Mesangial cell (primary cell): ENCODE data around the gene IFNL2. TPM values are rescaled to one million over a fixed set of nuclear protein-coding genes. Genes with fewer than 3 reads are reported as not detected.

Experiments used
- total RNA-seq: library from RNA; depleted of rRNA; stranded (reverse); fragments of >200 nt; gene quantifications from 2 replicates; pipeline ENCODE4 v1.2.3, GENCODE V29; 2015

IFNL2 gene
- not detected in 2 replicates for total RNA-seq

DNA sequence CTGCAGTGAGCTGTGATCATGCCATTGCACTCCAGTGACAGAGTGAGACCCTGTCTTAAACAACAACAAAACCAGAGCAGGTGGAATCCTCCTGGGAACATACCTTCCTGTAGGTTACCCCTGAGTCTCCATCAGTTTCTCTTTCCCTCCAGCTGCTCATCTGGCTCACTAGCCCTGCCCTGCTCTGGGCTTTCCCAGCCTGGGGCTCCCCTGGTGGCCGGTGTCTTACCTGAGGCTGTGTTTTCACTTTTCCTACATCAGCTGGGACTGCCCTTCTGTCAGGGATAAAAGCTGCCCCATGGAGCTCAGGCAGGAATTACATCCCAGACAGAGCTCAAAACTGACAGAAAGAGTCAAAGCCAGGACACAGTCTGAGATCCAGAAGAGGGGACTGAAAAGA is at the start of gene IFNL2:
TSS of gene IFNL2 (plus strand) at position 312 of the 400 bp plus-strand sequence. CDS start 173 bp downstream, outside the sequence.

GRCh38 chr19:39244410-39245100 is 23.6 kb upstream of the IFNL2 start, which contains the start of gene IFNL3:
Gene IFNL3 (minus strand): TSS chr19:39245006. CDS start chr19:39244967, 39 bp downstream.

DNA sequence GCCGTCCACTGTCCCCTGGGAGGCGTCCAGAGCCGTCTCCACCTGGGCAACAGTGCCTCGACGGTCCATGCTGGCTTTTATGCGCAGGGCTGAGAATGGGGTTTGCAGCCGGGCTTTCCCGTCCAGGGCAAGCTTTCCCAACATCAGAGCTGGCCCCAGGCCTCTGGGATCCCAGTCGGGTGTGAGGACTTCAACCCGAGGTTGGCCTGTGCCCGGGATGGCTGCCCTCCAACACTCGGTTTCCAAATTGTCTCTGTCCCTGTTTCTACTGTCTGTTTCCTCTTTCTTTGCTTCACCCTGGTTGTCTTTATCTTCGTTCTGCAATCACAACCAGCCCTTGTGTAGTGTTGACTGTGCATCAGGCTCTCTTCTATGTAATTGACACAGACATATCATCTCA is 19.4 kb upstream of the IFNL2 start, which contains the start of gene IFNL4:
TSS of gene IFNL4 (minus strand) at position 51 of the 400 bp plus-strand sequence.

GRCh38 chr19:39296055-39296645 is 28.0 kb downstream of the IFNL2 start, which contains the start of gene IFNL1:
Gene IFNL1 (plus strand): TSS chr19:39296407. CDS start chr19:39296422, 15 bp downstream.

Other genes with a start within 250 kb of the IFNL2 start
- gene FBXO27, start 235.8 kb upstream of the IFNL2 start, total RNA-seq: 3.4 and 7.3 TPM in 2 replicates
- gene ACP7, start 184.0 kb upstream of the IFNL2 start, total RNA-seq: not detected in 2 replicates
- gene PAK4, start 142.6 kb upstream of the IFNL2 start, total RNA-seq: 28.9 and 40.7 TPM in 2 replicates
- 0.25 TPM in 1 of 2 replicates, not detected in the other for gene NCCRP1, start 71.4 kb upstream of the IFNL2 start, total RNA-seq
- not detected in 2 replicates for gene SYCN, start 64.1 kb upstream of the IFNL2 start, total RNA-seq
- not detected in 2 replicates for gene IFNL3, start 23.4 kb upstream of the IFNL2 start, total RNA-seq
- gene IFNL4, start 19.5 kb upstream of the IFNL2 start, total RNA-seq: not detected in 2 replicates
- gene IFNL1, start 28.0 kb downstream of the IFNL2 start, total RNA-seq: not detected in 2 replicates
- gene LRFN1, start 52.5 kb downstream of the IFNL2 start, total RNA-seq: 0.65 and 1.0 TPM in 2 replicates
- not detected in 2 replicates for gene GMFG, start 67.6 kb downstream of the IFNL2 start, total RNA-seq
- 94.0 and 133 TPM in 2 replicates for gene SAMD4B, start 74.0 kb downstream of the IFNL2 start, total RNA-seq
- gene PAF1, start 122.7 kb downstream of the IFNL2 start, total RNA-seq: 39.7 and 61.4 TPM in 2 replicates
- 46.3 and 64.5 TPM in 2 replicates for gene MED29, start 123.0 kb downstream of the IFNL2 start, total RNA-seq
- gene ZFP36, start 138.5 kb downstream of the IFNL2 start, total RNA-seq: 15.0 and 34.1 TPM in 2 replicates
- 27.1 and 55.8 TPM in 2 replicates for gene PLEKHG2, start 144.3 kb downstream of the IFNL2 start, total RNA-seq
- 2,011 and 2,213 TPM in 2 replicates for gene RPS16, start 167.6 kb downstream of the IFNL2 start, total RNA-seq
- gene SUPT5H, start 177.2 kb downstream of the IFNL2 start, total RNA-seq: 75.0 and 75.4 TPM in 2 replicates
- gene TIMM50, start 212.4 kb downstream of the IFNL2 start, total RNA-seq: 97.4 and 144 TPM in 2 replicates
- gene DLL3, start 230.6 kb downstream of the IFNL2 start, total RNA-seq: 1.9 and 2.8 TPM in 2 replicates
- 0.81 TPM in 1 of 2 replicates, not detected in the other for gene SELENOV, start 246.7 kb downstream of the IFNL2 start, total RNA-seq